B cell (primary cell): ENCODE results near the gene OR2AT4. TPM values are rescaled to one million over a fixed set of nuclear protein-coding genes. Genes with fewer than 3 reads are reported as not detected.
A peak's percentile ranks its signal among the peaks of the same experiment; 100 is the strongest.

Experiments used
- ATAC-seq: fragments of 200-7000 bp; cut with Tn5 transposase; one replicate; pipeline ENCODE4 v1.10.0; 2021; ENCODE audit warnings: low read depth, mild to moderate bottlenecking, moderate number of reproducible peaks, moderate library complexity
- CTCF ChIA-PET: fragments of 350-600 bp; sonication (Branson Sonifier 250); formaldehyde crosslinking; loops from one replicate; lab custom pipeline; 2021; ENCODE audit warnings: antibody characterized with exemption, inconsistent platforms; lab: Charles Lee
- POLR2A ChIA-PET: fragments of 350-600 bp; sonication (Branson Sonifier 250); formaldehyde crosslinking; loops from one replicate; lab custom pipeline; 2021; ENCODE audit warnings: antibody characterized with exemption; lab: Charles Lee
- DNase-seq: peaks from one replicate; pipeline ENCODE4 v3.0.0; 2013
- H2AFZ ChIP-seq: 2 replicates; pipeline ENCODE4 v1.6.1; 2012; ENCODE audit warnings: mild to moderate bottlenecking, low read depth, low read length; ENCODE audit not compliant: insufficient read depth, poor library complexity, severe bottlenecking
- H3K27ac ChIP-seq, 2 donors: 1 replicate in 1 of 2; 2 replicates in 1 of 2; pipeline ENCODE4 v1.5.1; 2012 to 2013; ENCODE audit warnings: low read length in 2 of 2, mild to moderate bottlenecking in 2 of 2, moderate library complexity in 1 of 2
- H3K27me3 ChIP-seq, 4 experiments: fragments of 200-600 bp in 1 of 4; sonication (generic) in 1 of 4; replicated peaks in 1 of 4; 1 replicate in 2 of 4; 2 replicates in 2 of 4; pipeline versions ENCODE4 v1.6.1 to v1.7.0; 2013 to 2016; ENCODE audit warnings: low read length in 3 of 4, mild to moderate bottlenecking in 2 of 4, mixed read lengths in 1 of 4, moderate library complexity in 1 of 4; ENCODE audit not compliant: insufficient read depth in 4 of 4, control insufficient read depth in 3 of 4; ENCODE audit errors: control extremely low read depth in 1 of 4
- H3K36me3 ChIP-seq, 2 experiments: replicated peaks in 1 of 2; 1 replicate in 1 of 2; 2 replicates in 1 of 2; pipeline versions ENCODE4 v1.6.1 to v1.7.1; 2013; ENCODE audit warnings: low read length in 1 of 2; ENCODE audit not compliant: insufficient read depth in 2 of 2, control insufficient read depth in 1 of 2; ENCODE audit errors: control extremely low read depth in 1 of 2, extremely low read depth in 1 of 2
- H3K4me1 ChIP-seq, 2 donors: fragments of 200-600 bp in 1 of 2; sonication (generic) in 1 of 2; 1 replicate in 1 of 2; 2 replicates in 1 of 2; pipeline versions ENCODE4 v1.5.1 to v1.6.1; 2013 to 2017; ENCODE audit warnings: low read length in 2 of 2; ENCODE audit not compliant: control insufficient read depth in 2 of 2, insufficient read depth in 2 of 2
- H3K4me2 ChIP-seq: replicated peaks from 2 replicates; pipeline ENCODE3; 2012; ENCODE audit warnings: mild to moderate bottlenecking, low read depth, low read length; ENCODE audit not compliant: poor library complexity, severe bottlenecking
- H3K4me3 ChIP-seq, 5 experiments: fragments of 200-600 bp in 1 of 5; sonication (generic) in 1 of 5; 1 replicate in 3 of 5; 2 replicates in 2 of 5; pipeline versions ENCODE4 v1.5.1 to v1.7.0; 2011 to 2016; ENCODE audit warnings: low read length in 4 of 5, mild to moderate bottlenecking in 4 of 5, low read depth in 2 of 5, control low read depth in 1 of 5, moderate library complexity in 1 of 5; ENCODE audit not compliant: insufficient read depth in 1 of 5; ENCODE audit errors: control extremely low read depth in 1 of 5, extremely low read depth in 1 of 5
- H3K79me2 ChIP-seq: fragments of 200-600 bp; sonication (generic); one replicate; pipeline ENCODE4 v1.6.0; 2016; ENCODE audit warnings: low read length; ENCODE audit not compliant: control insufficient read depth, insufficient read depth
- H3K9ac ChIP-seq: fragments of 200-600 bp; sonication (generic); 2 replicates; pipeline ENCODE4 v1.6.1; 2017; ENCODE audit warnings: mild to moderate bottlenecking, low read length, moderate library complexity
- H3K9me3 ChIP-seq, 3 donors: one replicate each; pipeline versions ENCODE4 v1.6.1 to v1.7.1; 2013; ENCODE audit warnings: low read length in 2 of 3; ENCODE audit not compliant: control insufficient read depth in 2 of 3, insufficient read depth in 1 of 3; ENCODE audit errors: control extremely low read depth in 1 of 3
- H4K20me1 ChIP-seq: 2 replicates; pipeline ENCODE4 v1.6.0; 2012; ENCODE audit warnings: mild to moderate bottlenecking, low read length; ENCODE audit not compliant: insufficient read depth, control insufficient read depth, poor library complexity, severe bottlenecking
- H3K27ac Mint-ChIP-seq: one replicate; pipeline ENCODE4 v1.8.0; 2021; ENCODE audit warnings: mixed read lengths
- H3K27me3 Mint-ChIP-seq: one replicate; pipeline ENCODE4 v1.8.0; 2021; ENCODE audit warnings: mixed read lengths
- H3K4me1 Mint-ChIP-seq: one replicate; pipeline ENCODE4 v1.8.0; 2021; ENCODE audit warnings: mixed read lengths
- H3K4me3 Mint-ChIP-seq: one replicate; pipeline ENCODE4 v1.8.0; 2021; ENCODE audit warnings: mixed read lengths
- H3K9me3 Mint-ChIP-seq: one replicate; pipeline ENCODE4 v1.8.0; 2022; ENCODE audit warnings: mixed read lengths; ENCODE audit not compliant: insufficient read depth
- CTCF ChIP-seq: fragments of 200-600 bp; IDR thresholded peaks from one replicate; pipeline ENCODE4 v1.8.0; 2022; ENCODE audit warnings: antibody characterized with exemption, mild to moderate bottlenecking
- EZH2 ChIP-seq: IDR thresholded peaks from 2 replicates; pipeline ENCODE4 v1.6.1; 2012; ENCODE audit warnings: borderline replicate concordance, low read depth, mild to moderate bottlenecking, moderate library complexity, low read length; ENCODE audit not compliant: insufficient read depth, poor library complexity, severe bottlenecking
- WGBS: methylation state at CpG from one replicate; pipeline ENCODE4 v1.1.5; 2013; ENCODE audit warnings: missing lambda C conversion rate; ENCODE audit not compliant: insufficient coverage; 5-methylcytosine and 5-hydroxymethylcytosine counted together
- intact Hi-C: fragments of 100-400 bp; cut with micrococcal nuclease; formaldehyde crosslinking; loops from one replicate; pipeline ENCODE4 v1.10.0; 2022
- polyA plus RNA-seq: library from polyadenylated mRNA; depleted of rRNA; stranded (reverse); fragments of >200 nt; gene quantifications from 2 replicates; pipeline ENCODE4 v1.2.3, GENCODE V29; 2012
- total RNA-seq, 2 donors: library from RNA; stranded (reverse); fragments of 120-200 nt in 1 of 2; gene quantifications; 1 replicate in 1 of 2; 2 replicates in 1 of 2; pipeline versions ENCODE4 v1.2.3 to v1.2.4, GENCODE V29; 2013 to 2022

Gene OR2AT4
- total and polyA plus RNA-seq, 2 donors (not counting 1 experiment from before 2014, with no cell fraction given): not detected

- CTCF ChIA-PET: interaction anchor here (0.5 to 17.2 kb wide), 6 partner anchors 10 to 106 kb away, joined by 3 to 235 read pairs (median 6); no protein-coding TSS in a partner anchor
- Mint-ChIP-seq H3K4me1 (peaks cover 5% of the 10 kb centered on the region), H3K9me3 (no peaks in the 10 kb centered on the region), H3K27ac (no peak overlapping the region), H3K27me3 (no peaks in the 10 kb centered on the region), H3K4me3 (no peak overlapping the region)
- Histone ChIP-seq H4K20me1 (no peaks in the 10 kb centered on the region), H3K27me3 (no peaks in the 10 kb centered on the region), H3K4me1 (peaks cover 3 to 9% of the 10 kb centered on the region in 2 donors), H3K4me2 (no peak overlapping the region), H3K79me2 (no peaks in the 10 kb centered on the region), H3K27ac (no peak overlapping the region), H2AFZ (no peak overlapping the region), H3K4me3 (no peak overlapping the region), H3K36me3 (no peaks in the 10 kb centered on the region), H3K9me3 (no peaks in the 10 kb centered on the region), H3K9ac (no peak overlapping the region)
- ATAC-seq (no peak), DNase-seq (no peak)
- intact Hi-C loops: loop anchor here (1.0 kb wide), 1 partner anchor 103 kb away; no protein-coding TSS in a partner anchor
- POLR2A ChIA-PET: no interaction called here
- TF ChIP-seq EZH2: no peak
- no peak for TF ChIP-seq CTCF
- WGBS: 100% methylated on average over 1 of the region's 3 CpGs
Measured at GRCh38 chr11:75032550-75032935, 64.1 kb downstream of the OR2AT4 start.

- Mint-ChIP-seq H3K27ac (no peak overlapping the region), H3K4me1 (peaks cover 5% of the 10 kb centered on the region), H3K27me3 (no peaks in the 10 kb centered on the region), H3K4me3 (no peak overlapping the region), H3K9me3 (no peaks in the 10 kb centered on the region)
- Histone ChIP-seq H4K20me1 (no peaks in the 10 kb centered on the region), H3K4me3 (no peak overlapping the region), H2AFZ (no peak overlapping the region), H3K27me3 (no peaks in the 10 kb centered on the region), H3K27ac (no peak overlapping the region), H3K36me3 (no peaks in the 10 kb centered on the region), H3K4me2 (no peak overlapping the region), H3K4me1 (peaks cover 3 to 9% of the 10 kb centered on the region in 2 donors), H3K79me2 (no peaks in the 10 kb centered on the region), H3K9me3 (no peaks in the 10 kb centered on the region), H3K9ac (no peak overlapping the region)
- TF ChIP-seq EZH2: no peak
- peak; percentile 82 for TF ChIP-seq CTCF
- ChIA-PET POLR2A (no interaction called here), CTCF (interaction anchor here (0.5 to 17.2 kb wide), 9 partner anchors 9 to 122 kb away, joined by 3 to 235 read pairs (median 4); no protein-coding TSS in a partner anchor)
- intact Hi-C loops: loop anchor here (1.0 kb wide), 1 partner anchor 103 kb away; no protein-coding TSS in a partner anchor
- WGBS: 82% methylated on average over 4 of the region's 8 CpGs
- no peak for ATAC-seq
- DNase-seq: peak; percentile 64
Measured at GRCh38 chr11:75031771-75032549, 64.7 kb downstream of the OR2AT4 start.
